ENCODE results near the gene UBB.

GRCh38 chr17:16364625-16365024, 16.3 kb upstream of the UBB start:
- TF ChIP-seq CTCF (IDR thresholded peaks at IDR 0.05; ENCODE audit: low read depth, low read length, poor library complexity, severe bottlenecking) = no peak
- no peak for TF ChIP-seq EZH2phosphoT487 (IDR thresholded peaks at IDR 0.05; ENCODE audit: borderline replicate concordance, low read length)
